Type B pancreatic cell (in vitro differentiated cells): ENCODE data around the gene DYNLT2. TPM values are rescaled to one million over a fixed set of nuclear protein-coding genes. Genes with fewer than 3 reads are reported as not detected.
A peak's percentile ranks its signal among the peaks of the same experiment; 100 is the strongest.
"Not testable (repeated sequence)": the region's sequence is repeated elsewhere in the genome, so short reads cannot be mapped to it uniquely, and the experiment has no call there.

ENCODE experiments used
- DNase-seq: peaks from one replicate; pipeline ENCODE4 v3.0.0; 2021; ENCODE audit warnings: mixed read lengths; ENCODE audit not compliant: unreplicated experiment; ENCODE audit errors: extremely low spot score
- H3K27ac Mint-ChIP-seq: 2 replicates; pipeline ENCODE4 v1.8.0; 2021; ENCODE audit warnings: mild to moderate bottlenecking, mixed read lengths
- H3K27me3 Mint-ChIP-seq: 2 replicates; pipeline ENCODE4 v1.8.0; 2021; ENCODE audit warnings: mixed read lengths
- H3K36me3 Mint-ChIP-seq: 2 replicates; pipeline ENCODE4 v1.8.0; 2021; ENCODE audit warnings: mixed read lengths
- H3K4me1 Mint-ChIP-seq: one replicate; pipeline ENCODE4 v1.8.0; 2021; ENCODE audit warnings: mixed read lengths; ENCODE audit not compliant: unreplicated experiment
- H3K4me3 Mint-ChIP-seq: 2 replicates; pipeline ENCODE4 v1.8.0; 2021; ENCODE audit warnings: mild to moderate bottlenecking, mixed read lengths
- H3K9me3 Mint-ChIP-seq: 2 replicates; pipeline ENCODE4 v1.8.0; 2021; ENCODE audit warnings: mixed read lengths
- total RNA-seq: library from RNA; stranded (reverse); gene quantifications from 2 replicates; pipeline ENCODE4 v1.2.1, GENCODE V29; 2021; ENCODE audit warnings: low replicate concordance
- TF ChIP-seq, protein P1 (sequence below): fragments of 200-600 bp; sonication (generic); conservative IDR thresholded peaks from 2 replicates; pipeline ENCODE4 v1.5.0; 2021; ENCODE audit warnings: antibody characterized with exemption, mild to moderate bottlenecking

Gene DYNLT2
- total RNA-seq, 1 donor from 2014 or later = 2.6 TPM

GRCh38 chr6:169766232-169766631 is 14.9 kb upstream of the DYNLT2 start:
- no peak for DNase-seq
- Mint-ChIP-seq H3K9me3 (no peaks in the 10 kb centered on the region), H3K27me3 (no peaks in the 10 kb centered on the region), H3K4me3 (no peak overlapping the region), H3K36me3 (peaks cover 13% of the 10 kb centered on the region), H3K4me1 (peaks cover 10% of the 10 kb centered on the region), H3K27ac (no peak overlapping the region)
- TF ChIP-seq, protein P1, sequence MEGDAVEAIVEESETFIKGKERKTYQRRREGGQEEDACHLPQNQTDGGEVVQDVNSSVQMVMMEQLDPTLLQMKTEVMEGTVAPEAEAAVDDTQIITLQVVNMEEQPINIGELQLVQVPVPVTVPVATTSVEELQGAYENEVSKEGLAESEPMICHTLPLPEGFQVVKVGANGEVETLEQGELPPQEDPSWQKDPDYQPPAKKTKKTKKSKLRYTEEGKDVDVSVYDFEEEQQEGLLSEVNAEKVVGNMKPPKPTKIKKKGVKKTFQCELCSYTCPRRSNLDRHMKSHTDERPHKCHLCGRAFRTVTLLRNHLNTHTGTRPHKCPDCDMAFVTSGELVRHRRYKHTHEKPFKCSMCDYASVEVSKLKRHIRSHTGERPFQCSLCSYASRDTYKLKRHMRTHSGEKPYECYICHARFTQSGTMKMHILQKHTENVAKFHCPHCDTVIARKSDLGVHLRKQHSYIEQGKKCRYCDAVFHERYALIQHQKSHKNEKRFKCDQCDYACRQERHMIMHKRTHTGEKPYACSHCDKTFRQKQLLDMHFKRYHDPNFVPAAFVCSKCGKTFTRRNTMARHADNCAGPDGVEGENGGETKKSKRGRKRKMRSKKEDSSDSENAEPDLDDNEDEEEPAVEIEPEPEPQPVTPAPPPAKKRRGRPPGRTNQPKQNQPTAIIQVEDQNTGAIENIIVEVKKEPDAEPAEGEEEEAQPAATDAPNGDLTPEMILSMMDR = no peak

DNA sequence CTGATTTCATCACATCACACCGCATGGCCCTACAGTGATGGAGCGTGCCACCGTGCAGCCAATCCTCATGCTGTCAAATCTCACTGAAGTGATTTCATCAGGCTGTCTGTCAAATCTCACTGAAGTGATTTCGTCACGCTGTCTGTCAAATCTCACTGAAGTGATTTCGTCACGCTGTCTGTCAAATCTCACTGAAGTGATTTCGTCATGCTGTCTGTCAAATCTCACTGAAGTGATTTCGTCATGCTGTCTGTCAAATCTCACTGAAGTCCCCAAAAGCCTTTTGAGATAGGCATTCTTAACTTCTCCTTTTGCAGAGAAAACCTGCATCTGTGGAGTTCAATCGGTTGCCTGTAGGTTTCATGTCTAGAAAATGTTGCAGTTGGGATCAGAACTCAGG is 14.4 kb upstream of the DYNLT2 start:
- H3K9me3 Mint-ChIP-seq, H3K27ac Mint-ChIP-seq, H3K4me1 Mint-ChIP-seq, H3K27me3 Mint-ChIP-seq, DNase-seq, H3K4me3 Mint-ChIP-seq: not testable (repeated sequence)
- H3K36me3 Mint-ChIP-seq = peaks cover 13% of the 10 kb centered on the region

DNA sequence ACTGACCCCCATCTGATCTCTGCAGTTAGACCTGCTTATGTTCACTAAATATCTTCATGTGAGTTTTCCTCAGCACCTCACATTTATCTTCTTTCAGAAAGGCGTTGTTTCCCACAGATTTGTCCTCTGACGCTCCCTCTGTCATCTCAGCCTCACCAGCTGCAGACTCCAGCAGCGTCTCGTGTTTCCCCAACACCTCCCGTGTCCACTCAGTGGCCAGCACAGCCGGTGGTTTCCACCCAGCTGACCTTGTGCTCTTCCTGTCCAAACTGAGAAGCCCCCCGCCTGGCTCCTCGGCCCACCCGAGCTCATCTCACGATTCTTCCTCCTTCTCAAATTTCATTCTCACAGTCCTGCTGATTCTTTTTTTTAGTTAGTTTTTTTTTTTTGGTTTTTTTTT is 12.5 kb upstream of the DYNLT2 start:
- no peaks in the 10 kb centered on the region for H3K9me3 Mint-ChIP-seq
- peaks cover 10% of the 10 kb centered on the region for H3K4me1 Mint-ChIP-seq
- no peak overlapping the region for H3K27ac Mint-ChIP-seq
- TF ChIP-seq, protein P1 = no peak
- no peaks in the 10 kb centered on the region for H3K27me3 Mint-ChIP-seq
- peaks cover 24% of the 10 kb centered on the region for H3K36me3 Mint-ChIP-seq
- DNase-seq = no peak
- H3K4me3 Mint-ChIP-seq = no peak overlapping the region

DNA sequence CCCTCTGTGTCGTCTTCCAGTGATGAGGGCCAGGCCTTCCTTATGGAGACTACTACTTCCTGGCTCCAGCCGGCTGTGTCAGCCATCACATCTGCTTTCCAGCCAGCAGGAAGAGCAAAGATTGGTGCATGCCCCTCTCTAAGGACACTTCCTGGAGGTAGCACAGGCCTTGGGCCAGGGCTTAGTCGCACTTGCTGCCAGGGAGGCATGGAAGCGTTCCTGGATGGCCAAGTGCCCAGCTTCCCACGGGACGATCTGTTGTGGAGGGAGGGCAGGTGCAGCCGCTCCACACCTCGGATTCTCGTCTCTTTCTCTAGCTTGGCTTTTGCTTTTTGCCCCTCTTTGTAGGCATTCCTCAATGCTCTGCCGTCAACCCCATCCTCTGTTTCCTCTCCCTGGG is 11.9 kb upstream of the DYNLT2 start:
- H3K27ac Mint-ChIP-seq = no peak overlapping the region
- peaks cover 29% of the 10 kb centered on the region for H3K36me3 Mint-ChIP-seq
- H3K27me3 Mint-ChIP-seq = no peaks in the 10 kb centered on the region
- no peak for DNase-seq
- H3K9me3 Mint-ChIP-seq = no peaks in the 10 kb centered on the region
- H3K4me1 Mint-ChIP-seq = peaks cover 10% of the 10 kb centered on the region
- no peak overlapping the region for H3K4me3 Mint-ChIP-seq
- TF ChIP-seq, protein P1 = no peak

DNA sequence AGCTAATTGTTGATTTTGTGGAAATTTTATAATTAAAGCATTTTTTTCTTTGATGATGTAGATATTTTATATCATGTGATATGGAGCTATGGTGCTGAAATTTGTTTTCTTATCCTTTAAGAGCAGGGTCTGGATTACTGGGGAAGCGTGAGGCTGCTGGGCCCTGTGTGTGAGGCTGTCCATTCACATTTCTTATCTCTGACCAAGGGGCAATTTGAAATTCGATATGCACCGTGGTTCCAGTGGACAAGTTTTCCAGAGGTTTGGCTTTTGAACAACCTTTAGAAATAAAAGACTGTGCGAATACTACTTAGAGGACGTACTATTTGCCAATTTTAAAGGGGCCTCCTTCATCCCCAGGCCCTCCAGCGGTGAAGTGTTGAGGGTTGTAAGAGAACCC is 3.8 kb upstream of the DYNLT2 start:
- Mint-ChIP-seq H3K9me3 (no peaks in the 10 kb centered on the region), H3K4me1 (peaks cover 22% of the 10 kb centered on the region), H3K4me3 (no peak overlapping the region), H3K27me3 (no peaks in the 10 kb centered on the region), H3K27ac (no peak overlapping the region), H3K36me3 (peaks cover 12% of the 10 kb centered on the region)
- DNase-seq = no peak
- TF ChIP-seq, protein P1 = no peak

GRCh38 chr6:169752074-169752623 is 777 bp upstream of the DYNLT2 start:
- H3K9me3 Mint-ChIP-seq = no peaks in the 10 kb centered on the region
- H3K36me3 Mint-ChIP-seq = no peaks in the 10 kb centered on the region
- no peak for DNase-seq
- no peaks in the 10 kb centered on the region for H3K27me3 Mint-ChIP-seq
- peak overlapping the region; percentile 92 for H3K4me3 Mint-ChIP-seq
- H3K4me1 Mint-ChIP-seq = peaks cover 26% of the 10 kb centered on the region
- H3K27ac Mint-ChIP-seq = peak overlapping the region; percentile 97
- TF ChIP-seq, protein P1 = peak; percentile 5
